ENCODE results near the gene PER2. TPM values are rescaled to one million over a fixed set of nuclear protein-coding genes. Genes with fewer than 3 reads are reported as not detected.
A peak's percentile ranks its signal among the peaks of the same experiment; 100 is the strongest.

PER2 gene
- total and polyA plus RNA-seq, 10 of the 15 experiments (the other 5 are each of a cell fraction or from before 2014, with no cell fraction given), result 1.5 to 15.1 (median 4.6) TPM

DNA sequence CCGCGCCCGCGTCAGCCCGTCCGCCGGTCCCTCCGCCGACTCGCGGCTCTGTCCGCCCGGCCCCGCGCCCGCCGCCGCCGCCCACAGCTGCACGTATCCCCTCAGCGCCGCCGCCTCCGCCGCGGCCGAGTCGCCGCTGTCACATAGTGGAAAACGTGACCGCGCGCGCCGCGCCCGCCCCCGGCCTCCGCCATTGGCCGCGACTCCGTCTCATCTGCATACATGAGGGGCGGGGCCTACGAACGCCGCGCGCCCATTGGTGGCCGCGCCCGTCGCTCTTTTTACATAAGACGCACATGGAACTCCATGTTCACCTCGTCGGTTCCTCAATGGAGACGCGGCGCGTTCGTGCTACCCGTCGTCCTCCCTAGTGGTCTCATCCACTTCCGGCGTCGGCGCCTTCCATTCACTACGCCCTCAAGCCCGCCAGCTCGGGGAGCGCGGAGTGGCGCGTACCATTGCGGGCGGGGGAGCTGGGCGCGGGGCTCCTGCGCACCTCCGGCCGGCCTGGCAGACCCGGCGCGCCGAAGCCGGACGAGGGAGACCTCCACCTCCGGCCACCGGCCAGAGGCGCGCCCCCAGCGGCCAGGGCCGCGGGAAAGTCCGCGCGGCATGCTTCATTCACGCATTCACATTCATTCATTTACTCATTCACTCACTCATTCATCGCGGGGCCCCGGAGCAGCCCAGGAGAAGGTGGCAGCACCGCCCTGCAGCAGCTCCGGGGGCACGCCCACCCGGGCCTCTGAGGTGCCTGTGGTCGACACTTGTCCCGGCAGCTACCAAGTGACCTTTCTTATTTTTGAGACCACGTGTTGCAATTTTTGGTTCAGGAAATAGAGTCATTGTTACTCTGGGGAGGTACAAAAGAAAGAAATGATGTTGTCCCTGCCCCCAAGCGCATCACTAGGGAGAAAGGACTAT lies 502 bp upstream of the PER2 start (continued):
- TF ChIP-seq, protein P1, sequence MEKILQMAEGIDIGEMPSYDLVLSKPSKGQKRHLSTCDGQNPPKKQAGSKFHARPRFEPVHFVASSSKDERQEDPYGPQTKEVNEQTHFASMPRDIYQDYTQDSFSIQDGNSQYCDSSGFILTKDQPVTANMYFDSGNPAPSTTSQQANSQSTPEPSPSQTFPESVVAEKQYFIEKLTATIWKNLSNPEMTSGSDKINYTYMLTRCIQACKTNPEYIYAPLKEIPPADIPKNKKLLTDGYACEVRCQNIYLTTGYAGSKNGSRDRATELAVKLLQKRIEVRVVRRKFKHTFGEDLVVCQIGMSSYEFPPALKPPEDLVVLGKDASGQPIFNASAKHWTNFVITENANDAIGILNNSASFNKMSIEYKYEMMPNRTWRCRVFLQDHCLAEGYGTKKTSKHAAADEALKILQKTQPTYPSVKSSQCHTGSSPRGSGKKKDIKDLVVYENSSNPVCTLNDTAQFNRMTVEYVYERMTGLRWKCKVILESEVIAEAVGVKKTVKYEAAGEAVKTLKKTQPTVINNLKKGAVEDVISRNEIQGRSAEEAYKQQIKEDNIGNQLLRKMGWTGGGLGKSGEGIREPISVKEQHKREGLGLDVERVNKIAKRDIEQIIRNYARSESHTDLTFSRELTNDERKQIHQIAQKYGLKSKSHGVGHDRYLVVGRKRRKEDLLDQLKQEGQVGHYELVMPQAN (conservative IDR thresholded peaks at IDR 0.05), result peak; percentile 79
- TF ChIP-seq RCOR1 (conservative IDR thresholded peaks at IDR 0.05; ENCODE audit: low read depth, low read length), result no peak
- TF ChIP-seq, protein P2, sequence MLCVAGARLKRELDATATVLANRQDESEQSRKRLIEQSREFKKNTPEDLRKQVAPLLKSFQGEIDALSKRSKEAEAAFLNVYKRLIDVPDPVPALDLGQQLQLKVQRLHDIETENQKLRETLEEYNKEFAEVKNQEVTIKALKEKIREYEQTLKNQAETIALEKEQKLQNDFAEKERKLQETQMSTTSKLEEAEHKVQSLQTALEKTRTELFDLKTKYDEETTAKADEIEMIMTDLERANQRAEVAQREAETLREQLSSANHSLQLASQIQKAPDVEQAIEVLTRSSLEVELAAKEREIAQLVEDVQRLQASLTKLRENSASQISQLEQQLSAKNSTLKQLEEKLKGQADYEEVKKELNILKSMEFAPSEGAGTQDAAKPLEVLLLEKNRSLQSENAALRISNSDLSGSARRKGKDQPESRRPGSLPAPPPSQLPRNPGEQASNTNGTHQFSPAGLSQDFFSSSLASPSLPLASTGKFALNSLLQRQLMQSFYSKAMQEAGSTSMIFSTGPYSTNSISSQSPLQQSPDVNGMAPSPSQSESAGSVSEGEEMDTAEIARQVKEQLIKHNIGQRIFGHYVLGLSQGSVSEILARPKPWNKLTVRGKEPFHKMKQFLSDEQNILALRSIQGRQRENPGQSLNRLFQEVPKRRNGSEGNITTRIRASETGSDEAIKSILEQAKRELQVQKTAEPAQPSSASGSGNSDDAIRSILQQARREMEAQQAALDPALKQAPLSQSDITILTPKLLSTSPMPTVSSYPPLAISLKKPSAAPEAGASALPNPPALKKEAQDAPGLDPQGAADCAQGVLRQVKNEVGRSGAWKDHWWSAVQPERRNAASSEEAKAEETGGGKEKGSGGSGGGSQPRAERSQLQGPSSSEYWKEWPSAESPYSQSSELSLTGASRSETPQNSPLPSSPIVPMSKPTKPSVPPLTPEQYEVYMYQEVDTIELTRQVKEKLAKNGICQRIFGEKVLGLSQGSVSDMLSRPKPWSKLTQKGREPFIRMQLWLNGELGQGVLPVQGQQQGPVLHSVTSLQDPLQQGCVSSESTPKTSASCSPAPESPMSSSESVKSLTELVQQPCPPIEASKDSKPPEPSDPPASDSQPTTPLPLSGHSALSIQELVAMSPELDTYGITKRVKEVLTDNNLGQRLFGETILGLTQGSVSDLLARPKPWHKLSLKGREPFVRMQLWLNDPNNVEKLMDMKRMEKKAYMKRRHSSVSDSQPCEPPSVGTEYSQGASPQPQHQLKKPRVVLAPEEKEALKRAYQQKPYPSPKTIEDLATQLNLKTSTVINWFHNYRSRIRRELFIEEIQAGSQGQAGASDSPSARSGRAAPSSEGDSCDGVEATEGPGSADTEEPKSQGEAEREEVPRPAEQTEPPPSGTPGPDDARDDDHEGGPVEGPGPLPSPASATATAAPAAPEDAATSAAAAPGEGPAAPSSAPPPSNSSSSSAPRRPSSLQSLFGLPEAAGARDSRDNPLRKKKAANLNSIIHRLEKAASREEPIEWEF (IDR thresholded peaks at IDR 0.05; ENCODE audit: insufficient replicate concordance, low read depth, low read length), result no peak
- TF ChIP-seq SPI1 (IDR thresholded peaks at IDR 0.05; ENCODE audit: borderline replicate concordance, insufficient read depth, low read depth, low read length), result peak; percentile 17; the same call in 1 of the 2 replicates
- TF ChIP-seq, protein P3, sequence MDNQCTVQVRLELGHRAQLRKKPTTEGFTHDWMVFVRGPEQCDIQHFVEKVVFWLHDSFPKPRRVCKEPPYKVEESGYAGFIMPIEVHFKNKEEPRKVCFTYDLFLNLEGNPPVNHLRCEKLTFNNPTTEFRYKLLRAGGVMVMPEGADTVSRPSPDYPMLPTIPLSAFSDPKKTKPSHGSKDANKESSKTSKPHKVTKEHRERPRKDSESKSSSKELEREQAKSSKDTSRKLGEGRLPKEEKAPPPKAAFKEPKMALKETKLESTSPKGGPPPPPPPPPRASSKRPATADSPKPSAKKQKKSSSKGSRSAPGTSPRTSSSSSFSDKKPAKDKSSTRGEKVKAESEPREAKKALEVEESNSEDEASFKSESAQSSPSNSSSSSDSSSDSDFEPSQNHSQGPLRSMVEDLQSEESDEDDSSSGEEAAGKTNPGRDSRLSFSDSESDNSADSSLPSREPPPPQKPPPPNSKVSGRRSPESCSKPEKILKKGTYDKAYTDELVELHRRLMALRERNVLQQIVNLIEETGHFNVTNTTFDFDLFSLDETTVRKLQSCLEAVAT (IDR thresholded peaks at IDR 0.05), result no peak
- no peak for TF ChIP-seq PAX8 (IDR thresholded peaks at IDR 0.05)
- peak; percentile 68 for TF ChIP-seq IKZF1 (conservative IDR thresholded peaks at IDR 0.05)
- TF ChIP-seq CREB1 (IDR thresholded peaks at IDR 0.05; ENCODE audit: low read depth), result peak; percentile 93
- TF ChIP-seq BRCA1 (IDR thresholded peaks at IDR 0.05; ENCODE audit: low read depth, low read length), result no peak
- no peak for TF ChIP-seq CBX5 (IDR thresholded peaks at IDR 0.05; ENCODE audit: low read depth)
- peak; percentile 73 for TF ChIP-seq SIN3A (IDR thresholded peaks at IDR 0.05; ENCODE audit: low read depth, low read length)
- TF ChIP-seq BHLHE40 (IDR thresholded peaks at IDR 0.05; ENCODE audit: borderline replicate concordance in 1 of 2, low read depth in 2 of 2, low read length in 1 of 2), result peak; percentile 99 to 100
- peak; percentile 76 for TF ChIP-seq NR2F1 (conservative IDR thresholded peaks at IDR 0.05)
- TF ChIP-seq SMC3 (IDR thresholded peaks at IDR 0.05; ENCODE audit: borderline replicate concordance, low read length), result no peak
- TF ChIP-seq, protein P4, sequence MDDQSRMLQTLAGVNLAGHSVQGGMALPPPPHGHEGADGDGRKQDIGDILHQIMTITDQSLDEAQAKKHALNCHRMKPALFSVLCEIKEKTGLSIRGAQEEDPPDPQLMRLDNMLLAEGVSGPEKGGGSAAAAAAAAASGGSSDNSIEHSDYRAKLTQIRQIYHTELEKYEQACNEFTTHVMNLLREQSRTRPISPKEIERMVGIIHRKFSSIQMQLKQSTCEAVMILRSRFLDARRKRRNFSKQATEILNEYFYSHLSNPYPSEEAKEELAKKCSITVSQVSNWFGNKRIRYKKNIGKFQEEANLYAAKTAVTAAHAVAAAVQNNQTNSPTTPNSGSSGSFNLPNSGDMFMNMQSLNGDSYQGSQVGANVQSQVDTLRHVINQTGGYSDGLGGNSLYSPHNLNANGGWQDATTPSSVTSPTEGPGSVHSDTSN (IDR thresholded peaks at IDR 0.05; ENCODE audit: insufficient replicate concordance, low read depth, low read length), result peak; percentile 98
- TF ChIP-seq TCF3 (IDR thresholded peaks at IDR 0.05; ENCODE audit: borderline replicate concordance, insufficient read depth, low read depth, low read length), result no peak
- no peak for TF ChIP-seq CEBPB (IDR thresholded peaks at IDR 0.05; ENCODE audit: borderline replicate concordance in 1 of 2, low read depth in 2 of 2, low read length in 2 of 2)
- TF ChIP-seq RBBP5 (conservative IDR thresholded peaks at IDR 0.05), result no peak

All from GM12878 (cell line).